Measurements from ENCODE around the gene KRT81.

DNA sequence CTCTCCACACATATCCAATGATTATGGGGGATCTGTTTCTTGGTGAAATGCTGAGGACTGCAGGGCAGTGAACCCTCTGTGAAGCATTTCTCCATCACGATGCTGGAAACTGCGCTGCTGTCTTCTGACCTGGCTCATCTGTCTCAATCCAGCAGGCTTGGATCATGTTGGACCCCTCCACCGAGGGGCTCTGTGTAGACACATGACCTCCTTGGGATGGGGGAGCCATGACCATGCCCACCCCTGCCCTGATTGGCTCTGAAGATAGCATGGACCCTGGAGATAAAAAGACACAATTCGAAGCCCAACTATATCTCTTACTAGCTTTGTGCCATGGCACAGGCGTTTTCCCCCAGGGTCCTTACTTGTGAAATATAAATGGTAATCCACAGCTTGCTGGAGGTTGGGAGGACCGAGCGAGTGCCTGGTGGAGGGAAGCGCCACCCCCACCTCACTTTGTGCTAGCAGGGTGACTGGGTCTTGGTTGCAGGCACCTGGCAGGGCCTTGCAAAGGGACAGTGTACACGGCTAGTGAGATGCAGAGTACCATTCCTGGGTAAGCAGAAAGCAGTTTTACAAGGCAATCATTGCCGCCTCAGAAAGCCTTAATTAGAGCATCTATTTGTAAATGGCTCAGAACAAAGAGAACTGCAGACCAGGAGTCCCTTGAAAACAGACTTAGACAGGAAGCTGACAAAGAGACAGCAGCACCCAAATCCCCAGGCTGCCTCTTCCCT is 32.2 kb upstream of the KRT81 start:
- no peak for TF ChIP-seq GATA2 (IDR thresholded peaks at IDR 0.05; ENCODE audit: low read depth, low read length)
- no peak for TF ChIP-seq GATA3 (IDR thresholded peaks at IDR 0.05; ENCODE audit: low read depth, low read length)
